Measurements from ENCODE around the gene SPACA7.
"Not testable (repeated sequence)": the region's sequence is repeated elsewhere in the genome, so short reads cannot be mapped to it uniquely, and the experiment has no call there.

The SPACA7 gene

DNA sequence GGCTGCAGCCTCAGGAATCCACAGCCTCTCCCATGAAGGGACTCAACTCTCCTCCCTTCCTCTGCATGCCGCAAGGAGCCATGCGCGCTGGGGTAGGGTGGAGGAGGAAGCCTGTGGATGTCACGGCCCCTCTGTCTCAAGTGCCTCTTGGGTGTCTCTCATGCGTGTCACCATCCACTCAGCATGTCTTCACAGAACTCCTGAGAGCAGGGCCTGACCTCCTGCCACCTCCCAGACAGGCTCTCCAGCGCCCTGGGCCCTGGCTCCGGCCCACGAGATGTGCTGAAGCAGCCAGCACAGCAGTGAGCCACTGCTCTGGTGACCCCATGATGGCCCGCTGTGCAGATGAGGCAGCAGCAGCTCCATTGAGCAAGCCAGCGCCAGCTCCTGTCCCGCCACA, 25.9 kb upstream of the SPACA7 start:
- no peak for DNase-seq (ENCODE audit: low spot score)

DNA sequence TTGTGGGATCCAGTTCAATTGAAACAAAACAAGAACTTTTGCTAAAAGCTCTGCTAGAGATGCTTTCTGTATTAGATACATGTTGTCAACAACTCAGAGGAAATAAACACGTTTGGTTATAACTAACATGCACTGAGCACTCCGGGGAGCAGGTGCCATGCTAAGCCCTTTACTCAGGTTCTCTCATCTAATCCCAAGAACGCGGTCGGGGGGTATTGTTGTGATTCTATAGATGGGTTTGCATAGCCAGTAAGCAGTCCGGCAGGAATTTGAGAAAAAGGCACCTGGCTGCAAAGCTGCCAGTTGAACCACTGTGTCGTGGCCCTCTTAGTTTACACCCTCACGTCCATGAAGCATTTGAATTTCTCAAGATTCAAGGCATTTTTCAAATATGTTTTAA, 24.3 kb upstream of the SPACA7 start:
- no peak for DNase-seq (ENCODE audit: low spot score)

DNA sequence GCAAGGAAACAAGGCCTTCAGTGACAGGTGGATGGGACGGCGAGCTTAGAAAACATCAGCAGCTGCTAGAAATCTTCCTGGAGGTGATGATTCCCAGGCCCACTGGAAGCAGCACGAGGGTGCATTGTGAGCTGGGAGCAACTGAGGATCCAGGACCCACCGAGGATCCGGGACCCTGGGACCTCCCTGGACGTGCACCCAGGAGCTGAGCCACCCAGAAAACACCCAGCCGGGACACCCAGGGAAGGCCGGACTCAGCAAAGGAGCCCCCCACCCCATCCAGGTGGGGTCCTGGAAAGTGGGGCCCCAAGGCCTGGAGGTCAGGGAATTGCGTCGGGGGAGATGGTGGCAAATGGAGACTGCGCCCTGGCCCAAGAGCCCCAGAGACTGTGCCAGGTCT, 22.3 kb upstream of the SPACA7 start:
- DNase-seq (ENCODE audit: low spot score) = no peak

DNA sequence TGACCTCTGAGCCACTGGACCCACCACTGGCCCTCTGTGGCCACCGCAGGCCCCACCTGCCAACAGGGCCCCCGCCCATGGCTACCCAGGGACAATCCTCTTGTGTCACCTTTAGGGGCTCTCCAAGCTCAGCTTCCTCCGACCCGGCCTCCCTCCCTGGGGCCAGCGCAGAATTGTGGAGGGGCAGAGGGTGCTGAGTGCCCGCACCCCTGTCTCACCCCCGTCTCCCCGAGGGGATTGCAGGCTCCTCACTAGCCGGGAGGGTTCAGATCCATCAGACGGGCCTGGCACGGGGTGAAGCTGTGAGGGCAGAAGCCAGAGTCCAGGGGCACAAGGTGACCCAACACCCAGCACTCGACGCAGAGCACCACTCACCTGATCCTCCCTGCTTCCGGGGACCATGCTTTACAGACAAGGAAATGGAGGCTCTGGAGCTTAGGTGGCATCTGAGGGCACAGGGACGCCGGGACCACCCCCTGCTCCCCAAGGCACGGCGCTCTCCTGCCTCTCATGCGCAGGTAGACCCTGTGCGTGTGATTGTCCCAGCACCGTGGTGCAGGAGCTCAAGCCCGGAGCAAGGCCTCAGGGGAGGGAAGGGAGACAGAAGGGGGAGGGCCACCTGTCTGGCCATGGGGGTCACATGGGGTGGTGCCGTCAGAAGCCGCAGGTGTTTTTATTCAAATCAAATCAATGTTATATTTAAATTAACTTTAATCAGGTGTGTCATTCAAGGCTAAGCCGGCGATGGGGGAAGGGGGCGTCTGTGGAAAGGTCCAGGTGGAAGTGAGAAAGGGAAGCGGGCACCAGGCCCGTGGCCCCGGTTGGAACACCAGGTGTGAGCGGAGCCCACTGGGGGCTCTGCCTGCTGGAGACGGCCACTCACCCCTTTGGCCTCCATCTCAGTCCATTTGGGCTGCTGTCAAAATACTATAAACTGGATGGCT, 21.6 kb upstream of the SPACA7 start:
- DNase-seq (ENCODE audit: low spot score) = no peak

DNA sequence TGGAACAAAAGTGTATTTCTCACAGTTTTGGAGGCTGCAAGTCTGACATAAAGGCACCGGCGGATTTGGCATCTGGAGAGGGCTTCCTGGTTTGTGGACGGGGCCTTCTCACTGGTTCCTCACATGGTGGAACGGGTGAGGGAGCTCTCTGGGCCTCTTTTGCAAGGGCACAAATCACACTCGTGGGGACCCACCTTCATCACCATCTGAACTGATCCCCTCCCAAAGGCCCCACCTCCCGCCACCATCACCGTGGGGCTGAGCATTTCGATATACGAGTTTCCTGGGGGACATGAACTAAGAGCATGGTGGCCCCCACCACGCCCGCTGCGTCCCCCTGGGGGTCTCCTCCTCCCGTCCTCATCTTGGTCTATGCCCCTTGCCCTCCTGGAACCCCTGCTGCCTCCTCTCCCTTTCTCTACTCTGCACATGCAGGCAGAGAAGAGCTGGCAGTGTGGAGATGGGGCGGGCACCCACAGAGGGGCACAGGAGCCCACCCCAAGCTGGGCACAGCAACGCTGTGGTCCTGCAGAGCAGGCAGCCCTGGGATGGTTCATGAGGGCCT, 20.8 kb upstream of the SPACA7 start:
- DNase-seq (ENCODE audit: low spot score) = no peak

DNA sequence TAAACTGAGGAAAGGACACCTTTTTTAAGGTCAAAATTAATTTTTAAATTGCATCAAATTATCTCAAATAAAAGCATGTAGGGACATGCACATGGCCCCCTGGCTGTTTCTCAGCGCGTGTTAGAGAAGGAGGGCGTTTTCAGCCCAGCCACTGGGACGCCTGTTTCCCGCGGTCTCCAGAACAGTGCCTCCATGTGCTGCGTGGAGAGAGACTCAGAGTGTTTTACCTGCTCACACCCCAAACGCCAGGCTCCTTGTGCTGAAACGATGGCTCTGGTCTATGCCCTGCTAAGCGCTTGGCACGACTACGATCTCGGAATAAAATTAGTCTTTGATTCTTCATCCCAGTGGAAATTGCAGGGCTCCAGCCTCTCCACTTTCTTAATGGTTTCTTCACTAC, 20.0 kb upstream of the SPACA7 start:
- DNase-seq (ENCODE audit: low spot score) = no peak

DNA sequence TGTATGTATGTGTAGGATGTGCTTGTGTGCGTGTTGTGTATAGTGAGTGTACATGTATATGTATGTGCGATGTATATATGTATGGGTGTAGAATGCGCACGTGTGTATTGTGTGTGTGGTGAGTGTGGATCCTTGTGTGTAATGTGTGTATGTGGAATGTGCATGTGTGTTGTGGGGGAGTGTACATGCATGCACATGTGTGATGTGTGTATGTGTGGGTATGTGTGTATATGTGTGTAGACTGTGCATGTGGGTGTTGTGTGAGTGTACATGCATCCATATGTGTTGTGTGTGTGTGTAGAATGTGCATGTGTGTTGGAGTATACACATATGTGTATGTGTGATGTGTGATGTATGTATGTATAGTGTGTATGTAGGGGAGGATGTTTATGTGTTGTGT, 18.0 kb upstream of the SPACA7 start:
- DNase-seq (ENCODE audit: low spot score) = no peak

DNA sequence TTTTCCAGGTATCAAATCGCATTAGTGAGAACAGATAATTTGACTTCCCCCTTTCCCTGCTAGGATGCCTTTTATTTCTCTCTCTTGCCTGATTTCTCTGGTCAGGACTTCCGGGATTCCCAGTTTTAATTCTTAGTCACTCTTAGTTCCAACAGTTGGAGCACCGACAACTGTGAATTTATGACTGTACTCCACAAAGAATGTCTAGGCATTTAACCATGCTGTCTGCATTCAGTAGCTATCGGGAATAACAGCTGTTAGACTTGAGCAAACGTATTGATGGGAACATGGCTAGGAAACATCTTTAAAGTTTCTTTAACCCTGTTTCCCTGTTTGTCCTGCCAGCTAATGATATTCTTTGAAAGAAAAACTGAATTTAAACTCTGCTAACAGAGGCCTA, 14.1 kb upstream of the SPACA7 start:
- DNase-seq (ENCODE audit: low spot score) = no peak

DNA sequence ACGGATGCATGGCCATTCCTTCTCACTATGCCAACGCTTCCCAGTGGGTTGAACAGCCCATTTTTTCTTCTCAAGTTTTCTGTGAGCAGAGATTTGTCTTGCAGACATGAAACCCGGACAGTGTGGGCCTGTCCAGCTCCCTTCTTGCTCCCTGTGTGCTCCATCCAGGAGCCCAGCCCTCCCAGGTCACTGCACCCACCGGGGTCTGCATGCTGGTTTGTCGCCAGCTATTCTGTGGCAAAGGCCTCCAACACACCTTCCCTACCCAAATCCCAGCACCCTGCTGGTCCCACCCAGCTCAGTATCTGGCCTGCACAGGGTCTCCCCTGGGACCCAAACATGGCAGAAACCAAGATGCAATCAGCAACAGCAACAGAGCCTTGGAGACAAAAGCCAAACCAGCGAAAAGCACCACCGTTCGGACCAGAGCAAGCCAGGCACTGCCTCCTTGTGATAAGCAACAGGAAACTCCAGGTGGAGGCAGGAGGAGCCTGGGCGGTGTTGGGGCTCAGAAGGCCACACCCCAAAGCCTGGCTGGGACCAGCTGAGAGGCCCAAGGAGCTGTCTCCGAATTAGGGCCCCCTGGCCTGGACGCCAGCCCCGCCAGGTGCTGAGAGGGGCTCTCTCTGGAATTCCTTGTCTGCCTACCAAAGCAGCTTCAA, 12.2 kb upstream of the SPACA7 start:
- no peak for DNase-seq (ENCODE audit: low spot score)

DNA sequence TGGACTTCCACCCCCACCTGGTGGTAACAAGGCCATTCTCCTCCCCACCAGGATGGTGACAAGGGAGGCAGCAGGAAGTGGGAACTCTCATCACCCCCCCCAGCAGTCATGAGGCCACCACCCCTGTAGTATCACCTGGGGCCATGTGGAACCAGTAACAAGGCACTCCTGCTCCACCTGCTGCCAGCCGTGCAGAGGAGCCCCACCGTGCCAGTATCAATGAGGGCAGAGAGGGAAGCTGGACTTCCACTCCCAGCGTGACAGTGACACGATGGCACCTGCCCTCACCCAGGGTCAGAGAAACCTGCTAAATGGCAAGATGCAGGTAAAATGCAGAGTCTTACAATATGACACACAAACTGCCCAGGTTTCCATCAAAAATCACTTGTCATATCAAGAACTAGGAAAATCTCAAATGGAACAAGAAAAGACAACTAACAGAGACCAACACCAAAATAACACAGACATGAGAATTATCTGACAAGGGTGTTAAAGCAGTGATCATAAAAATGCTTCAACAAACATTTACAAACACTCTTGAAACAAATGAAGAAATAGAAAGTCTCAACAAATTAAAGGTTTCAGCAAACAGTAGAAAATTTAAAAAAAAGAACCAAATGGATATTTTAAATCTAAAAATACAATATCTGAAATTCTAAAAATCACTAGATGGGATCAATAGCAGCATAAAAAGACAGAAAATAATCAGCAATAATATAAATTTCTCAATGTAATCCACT, 9.1 kb upstream of the SPACA7 start:
- DNase-seq (ENCODE audit: low spot score) = no peak

DNA sequence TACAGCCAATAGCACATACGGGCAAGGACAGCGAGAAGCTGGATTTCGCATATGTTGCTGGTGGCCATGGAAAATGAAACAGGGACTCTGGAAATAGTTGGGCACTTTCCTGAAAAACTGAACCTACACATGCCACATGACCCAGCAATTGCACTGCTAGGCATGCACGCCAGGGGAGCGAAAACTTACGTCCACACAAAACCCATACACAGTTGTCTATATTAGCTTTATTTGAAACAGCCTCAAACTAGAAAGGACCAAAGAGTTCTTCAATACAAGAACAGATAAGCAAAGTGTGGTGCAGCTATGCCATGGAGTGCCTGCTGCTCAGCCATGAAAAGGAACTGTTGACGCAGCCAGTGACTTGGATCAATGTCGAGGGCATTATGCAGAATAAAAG, 7.3 kb upstream of the SPACA7 start:
- DNase-seq (ENCODE audit: low spot score) = no peak

DNA sequence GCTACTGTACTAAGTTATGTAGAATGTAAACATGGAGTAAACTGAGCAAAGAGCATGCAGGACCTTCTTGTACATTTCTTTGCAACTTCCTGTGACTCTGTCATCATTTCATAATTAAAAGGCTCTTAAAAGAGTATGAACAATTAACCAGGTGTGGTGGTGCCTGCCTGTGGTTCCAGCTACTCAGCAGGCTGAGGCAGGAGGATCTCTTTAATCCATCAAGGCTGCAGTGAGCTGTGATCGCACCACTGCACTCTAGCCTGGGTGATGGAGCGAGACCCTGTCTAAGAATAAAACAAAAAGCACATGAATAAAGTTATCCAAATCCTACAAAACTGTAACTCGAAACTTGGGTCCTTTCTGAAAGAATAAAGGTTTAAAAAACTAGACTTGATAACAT, 5.8 kb upstream of the SPACA7 start:
- no peak for DNase-seq (ENCODE audit: low spot score)

DNA sequence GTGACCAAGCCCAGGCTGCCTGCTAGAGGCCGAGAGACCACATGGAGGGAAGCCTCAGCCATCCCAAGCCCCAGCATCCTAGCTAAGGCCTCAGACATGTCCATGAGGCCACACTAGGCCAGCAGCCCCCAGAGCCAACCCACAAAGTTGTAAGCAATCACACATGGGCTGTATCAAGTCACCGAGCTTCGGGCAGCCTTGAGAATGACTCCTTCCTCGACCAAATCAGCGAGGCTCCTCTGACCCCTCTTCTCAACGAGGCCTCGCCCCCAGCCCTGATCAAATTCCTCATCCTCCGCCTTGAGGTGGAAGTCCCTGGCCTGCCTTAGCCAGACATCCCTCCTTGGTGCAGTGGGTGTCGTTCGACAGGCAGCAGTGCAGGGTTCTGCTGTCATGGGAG, 1.9 kb upstream of the SPACA7 start:
- no peak for DNase-seq (ENCODE audit: low spot score)

DNA sequence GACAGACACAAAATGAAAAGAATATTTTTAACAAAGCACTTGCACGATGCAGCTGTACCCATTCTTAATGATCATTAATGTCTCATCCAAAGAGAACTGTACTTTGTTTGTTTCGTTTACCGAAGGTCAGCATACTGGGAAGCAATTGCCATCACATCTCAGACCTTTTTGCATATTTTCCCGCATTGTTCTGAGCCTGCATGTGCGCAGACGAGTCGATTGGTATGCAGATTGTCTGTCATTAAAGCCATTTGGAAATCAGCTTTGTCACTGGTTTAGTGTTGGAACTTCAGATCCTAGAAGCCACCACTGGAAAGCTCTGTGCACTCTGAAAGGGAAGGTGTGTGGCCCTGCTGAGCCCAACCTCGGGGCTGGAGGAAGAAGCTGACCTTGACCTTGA, 15.6 kb downstream of the SPACA7 start:
- DNase-seq (ENCODE audit: low spot score) = no peak

DNA sequence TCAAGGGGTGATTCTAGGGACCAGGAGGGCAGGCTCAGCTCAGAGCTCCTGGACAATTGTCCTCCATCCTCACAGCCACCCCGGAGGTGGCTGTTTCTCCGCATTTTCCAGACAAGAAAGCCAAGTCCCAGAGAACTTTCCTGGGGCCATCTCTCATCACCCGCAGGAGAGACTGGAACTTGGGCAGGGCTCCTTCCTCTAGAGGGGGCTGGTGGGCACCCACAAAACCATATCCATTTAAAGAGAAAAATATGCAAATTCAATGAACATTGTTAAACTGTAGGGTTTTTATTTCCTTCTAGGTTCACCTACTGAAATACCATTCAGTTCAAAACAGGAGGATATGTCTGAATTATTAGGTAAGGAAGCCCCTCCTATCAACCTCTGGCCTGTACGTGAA, 16.6 kb downstream of the SPACA7 start:
- DNase-seq (ENCODE audit: low spot score) = no peak

DNA sequence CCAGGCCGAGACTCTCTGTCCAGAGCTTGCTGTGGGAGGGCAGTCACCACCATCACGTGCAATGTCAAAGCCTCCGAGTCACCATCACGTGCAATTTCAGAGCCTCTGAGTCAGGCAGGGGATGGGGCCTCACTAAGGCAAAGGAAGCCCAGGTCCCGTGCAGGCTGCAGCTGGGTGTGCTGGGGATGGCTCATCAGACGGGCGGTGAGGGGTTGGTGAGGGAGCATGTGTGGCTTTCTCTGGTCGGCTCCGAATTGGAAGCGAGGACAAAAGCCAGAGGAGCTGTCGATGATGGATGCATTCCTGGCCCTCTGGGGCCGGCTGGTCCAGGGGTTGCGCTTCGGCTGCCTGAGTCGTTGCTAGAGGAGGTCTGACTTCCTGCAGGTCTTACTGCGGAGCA, 18.9 kb downstream of the SPACA7 start:
- DNase-seq (ENCODE audit: low spot score) = not testable (repeated sequence)

DNA sequence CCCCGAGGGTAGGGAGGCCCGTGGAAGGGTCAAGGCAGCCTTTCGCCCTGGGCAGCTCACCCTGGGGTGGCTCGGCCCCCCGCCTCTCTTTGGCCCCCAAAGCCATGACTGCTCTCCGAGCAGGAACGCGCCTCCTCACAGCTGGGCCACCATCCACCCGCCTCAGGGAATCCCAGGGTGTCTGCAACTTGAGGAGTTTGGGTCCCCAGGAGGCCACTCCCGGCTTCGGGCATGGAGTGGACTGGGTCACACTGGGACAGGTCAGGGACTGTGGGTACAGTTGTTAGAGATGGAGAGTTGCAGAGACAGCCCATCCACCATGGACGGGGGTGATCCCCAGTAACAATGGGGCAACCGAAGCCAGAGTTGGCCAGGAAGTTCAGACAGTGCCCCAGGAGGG, 19.8 kb downstream of the SPACA7 start:
- DNase-seq (ENCODE audit: low spot score) = not testable (repeated sequence)

DNA sequence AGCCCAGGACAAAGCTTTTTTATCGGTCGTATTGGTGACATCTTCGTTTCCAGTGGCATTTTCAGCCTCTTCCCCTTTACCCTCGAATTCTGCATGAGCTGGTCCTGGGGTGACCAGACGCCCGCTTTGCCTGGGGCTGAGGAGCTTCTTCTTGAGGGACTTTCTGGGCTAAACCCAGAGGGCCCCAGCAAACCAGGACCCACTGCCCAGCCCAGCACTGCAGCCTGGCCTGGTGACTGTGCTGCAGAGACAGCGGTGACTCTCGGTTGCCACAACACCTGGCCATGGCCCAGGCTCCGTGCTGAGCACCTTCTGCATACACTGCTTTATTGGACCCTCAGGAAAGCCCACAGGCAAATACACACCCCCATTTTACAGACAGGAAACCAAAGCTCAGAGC, 21.0 kb downstream of the SPACA7 start:
- no peak for DNase-seq (ENCODE audit: low spot score)

DNA sequence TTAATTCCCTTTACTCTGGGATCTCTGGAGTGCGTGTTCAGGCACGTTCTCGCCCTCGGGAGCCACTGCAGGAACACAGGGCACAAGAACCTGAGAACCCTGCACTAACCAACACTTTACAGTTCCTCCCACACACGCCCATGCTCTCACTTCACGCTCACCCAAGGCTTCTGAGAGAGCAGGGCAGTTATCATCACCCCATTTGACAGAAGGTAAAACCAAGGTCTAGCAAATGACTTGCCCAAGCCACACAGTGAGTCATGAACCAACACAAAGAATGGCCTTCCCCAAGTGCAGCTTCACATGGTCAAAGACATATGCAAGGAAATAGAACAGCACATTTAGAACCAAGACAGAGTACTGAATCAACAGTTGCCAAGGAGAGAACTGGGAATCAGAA, 22.2 kb downstream of the SPACA7 start:
- DNase-seq (ENCODE audit: low spot score) = not testable (repeated sequence)

DNA sequence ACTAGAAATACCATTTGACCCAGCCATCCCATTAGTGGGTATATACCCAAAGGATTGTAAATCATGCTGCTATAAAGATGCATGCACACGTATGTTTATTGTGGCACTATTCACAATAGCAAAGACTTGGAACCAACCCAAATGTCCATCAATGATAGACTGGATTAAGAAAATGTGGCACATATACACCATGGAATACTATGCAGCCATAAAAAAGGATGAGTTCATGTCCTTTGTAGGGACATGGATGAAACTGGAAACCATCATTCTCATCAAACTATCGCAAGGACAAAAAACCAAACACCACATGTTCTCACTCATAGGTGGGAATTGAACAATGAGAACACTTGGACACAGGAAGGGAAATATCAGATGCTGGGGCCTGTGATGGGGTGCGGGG, 33.7 kb downstream of the SPACA7 start:
- not testable (repeated sequence) for DNase-seq (ENCODE audit: low spot score)

DNA sequence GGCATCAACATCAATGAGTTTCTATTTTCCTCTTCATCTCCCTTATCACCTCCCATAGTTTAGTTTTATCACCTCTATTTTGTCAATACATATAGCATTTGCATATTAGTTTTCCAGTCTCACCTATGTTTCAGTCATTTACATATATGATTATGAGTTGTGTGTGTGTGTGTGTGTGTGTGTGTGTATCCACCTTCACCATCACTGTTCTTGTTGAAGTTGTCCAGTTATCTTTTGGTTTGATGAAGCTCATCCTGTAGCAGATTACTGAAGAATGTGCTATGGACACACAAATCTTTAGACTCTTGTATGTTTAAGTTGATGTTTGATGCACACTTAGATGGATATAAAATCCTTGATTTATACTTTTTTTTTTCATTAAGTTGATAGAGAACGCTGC, 40.5 kb downstream of the SPACA7 start:
- DNase-seq (ENCODE audit: low spot score) = no peak

DNA sequence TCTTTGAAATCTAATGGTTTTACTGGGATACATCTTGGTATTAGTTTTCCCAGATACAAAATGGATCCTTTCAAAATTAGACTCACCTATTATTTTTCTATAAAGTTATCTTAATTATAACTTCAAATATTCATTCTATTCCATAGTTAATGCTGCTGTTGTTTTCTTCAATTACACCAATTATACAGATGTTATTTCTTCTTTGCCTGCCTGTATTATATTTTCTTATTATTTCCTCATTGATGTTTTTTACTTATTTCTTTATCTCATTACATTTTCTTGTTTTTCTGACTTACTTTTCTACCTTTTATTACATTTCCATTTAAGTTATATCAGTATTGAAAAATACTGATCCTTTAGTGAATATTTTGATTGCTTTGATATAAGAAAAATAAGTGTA, 40.9 kb downstream of the SPACA7 start:
- no peak for DNase-seq (ENCODE audit: low spot score)

DNA sequence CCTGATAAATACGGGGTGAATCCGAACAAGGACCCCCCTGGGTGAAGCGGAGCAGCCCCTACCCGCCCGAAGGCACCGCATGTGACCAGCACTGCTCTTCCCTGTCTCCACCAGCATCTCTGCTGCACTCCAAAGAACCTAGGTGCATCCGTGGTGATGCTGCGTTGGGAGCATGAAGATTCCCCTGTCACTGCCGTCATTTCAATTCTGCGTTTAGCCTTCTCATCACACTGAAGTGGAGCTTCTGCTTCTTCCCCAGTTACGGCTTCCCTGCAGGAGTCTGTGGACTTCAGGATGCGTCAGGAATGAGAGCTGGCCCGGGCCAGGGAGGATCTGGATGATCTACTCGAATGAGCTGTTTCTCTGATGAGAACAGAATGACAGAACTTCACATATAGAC, 47.9 kb downstream of the SPACA7 start:
- no peak for DNase-seq (ENCODE audit: low spot score)

Data from AG08396 (cell line).